ENCODE data around the gene DGCR2.
"Not testable (repeated sequence)": the region's sequence is repeated elsewhere in the genome, so short reads cannot be mapped to it uniquely, and the experiment has no call there.

Gene DGCR2

GRCh38 chr22:19058713-19059451, 63.3 kb downstream of the DGCR2 start:
- no peak for DNase-seq

- DNase-seq: no peak
Observed at GRCh38 chr22:19057999-19058491, 64.2 kb downstream of the DGCR2 start.

GRCh38 chr22:19057539-19057938, 64.7 kb downstream of the DGCR2 start:
- no peak for DNase-seq

GRCh38 chr22:19056951-19057401, 65.2 kb downstream of the DGCR2 start:
- no peak for DNase-seq

GRCh38 chr22:19055801-19056200, 66.4 kb downstream of the DGCR2 start:
- no peak for DNase-seq

- DNase-seq: no peak
Observed at GRCh38 chr22:19052941-19053541, 69.2 kb downstream of the DGCR2 start.

GRCh38 chr22:19051381-19052072, 70.7 kb downstream of the DGCR2 start:
- DNase-seq: no peak

- not testable (repeated sequence) for DNase-seq
Observed at GRCh38 chr22:19050847-19051246, 71.4 kb downstream of the DGCR2 start.

- no peak for DNase-seq
Observed at GRCh38 chr22:19050117-19050516, 72.1 kb downstream of the DGCR2 start.

GRCh38 chr22:19048531-19048930, 73.7 kb downstream of the DGCR2 start:
- no peak for DNase-seq

- no peak for DNase-seq
Observed at GRCh38 chr22:19047993-19048392, 74.2 kb downstream of the DGCR2 start.

- DNase-seq: no peak
Observed at GRCh38 chr22:19046719-19047609, 75.2 kb downstream of the DGCR2 start.

GRCh38 chr22:19046287-19046686, 75.9 kb downstream of the DGCR2 start:
- DNase-seq: no peak

- DNase-seq: no peak
Observed at GRCh38 chr22:19045094-19045493, 77.1 kb downstream of the DGCR2 start.

GRCh38 chr22:19044381-19044780, 77.8 kb downstream of the DGCR2 start:
- DNase-seq: no peak

GRCh38 chr22:19043121-19044085, 78.8 kb downstream of the DGCR2 start:
- no peak for DNase-seq

- DNase-seq: no peak
Observed at GRCh38 chr22:19042285-19043120, 79.7 kb downstream of the DGCR2 start.

GRCh38 chr22:19041704-19042074, 80.5 kb downstream of the DGCR2 start:
- DNase-seq: no peak

- DNase-seq: no peak
Observed at GRCh38 chr22:19040888-19041703, 81.1 kb downstream of the DGCR2 start.

- DNase-seq: no peak
Observed at GRCh38 chr22:19040391-19040861, 81.8 kb downstream of the DGCR2 start.

All from suppressor macrophage treated with lipopolysaccharide for 1 hour (primary cell).